GM21390 (cell line): ENCODE data around the gene OBSCN.

ENCODE experiments used
- ATAC-seq: cut with Tn5 transposase; IDR thresholded peaks from one replicate; pipeline ENCODE4 v1.9.1; 2021; ENCODE audit not compliant: unreplicated experiment

The OBSCN gene

GRCh38 chr1:228304225-228304624, 96.4 kb downstream of the OBSCN start:
- no peak for ATAC-seq

- ATAC-seq = no peak
Observed at GRCh38 chr1:228304766-228305395, 97.0 kb downstream of the OBSCN start.

- ATAC-seq = no peak
Observed at GRCh38 chr1:228305721-228306152, 97.9 kb downstream of the OBSCN start.

- no peak for ATAC-seq
Observed at GRCh38 chr1:228306275-228307217, 98.7 kb downstream of the OBSCN start.

GRCh38 chr1:228307218-228308023, 99.6 kb downstream of the OBSCN start:
- no peak for ATAC-seq

- ATAC-seq = no peak
Observed at GRCh38 chr1:228308085-228308601, 100.3 kb downstream of the OBSCN start.

GRCh38 chr1:228308628-228309325, 100.9 kb downstream of the OBSCN start:
- ATAC-seq = no peak

GRCh38 chr1:228309326-228310067, 101.7 kb downstream of the OBSCN start:
- ATAC-seq = no peak

- no peak for ATAC-seq
Observed at GRCh38 chr1:228310162-228310792, 102.4 kb downstream of the OBSCN start.

GRCh38 chr1:228311091-228311490, 103.2 kb downstream of the OBSCN start:
- no peak for ATAC-seq

GRCh38 chr1:228312136-228312764, 104.4 kb downstream of the OBSCN start:
- ATAC-seq = no peak

GRCh38 chr1:228313536-228314277, 105.9 kb downstream of the OBSCN start:
- no peak for ATAC-seq

- no peak for ATAC-seq
Observed at GRCh38 chr1:228314315-228314657, 106.4 kb downstream of the OBSCN start.

GRCh38 chr1:228314658-228315483, 107.0 kb downstream of the OBSCN start:
- ATAC-seq = no peak

- no peak for ATAC-seq
Observed at GRCh38 chr1:228315484-228315944, 107.7 kb downstream of the OBSCN start.

GRCh38 chr1:228315945-228316588, 108.2 kb downstream of the OBSCN start:
- no peak for ATAC-seq
